NCI-H2081 (cell line): ENCODE measurements around the gene IGFBP6.
A peak's percentile ranks its signal among the peaks of the same experiment; 100 is the strongest.

Source experiments
- DNase-seq, 2 experiments: peaks; one replicate each; lab custom pipeline; 2025; lab: John Stamatoyannopoulos, UW

Gene IGFBP6

GRCh38 chr12:53059434-53060063 lies 37.9 kb upstream of the IGFBP6 start:
- no peak for DNase-seq

GRCh38 chr12:53060064-53060720 lies 37.3 kb upstream of the IGFBP6 start:
- DNase-seq, result no peak

GRCh38 chr12:53060721-53061276 lies 36.7 kb upstream of the IGFBP6 start:
- peak; percentile 41 to 76 for DNase-seq

- DNase-seq, result peak; percentile 56 to 85
These were observed 36.0 kb upstream of the IGFBP6 start for GRCh38 chr12:53061404-53062010.

GRCh38 chr12:53062011-53062961 lies 35.2 kb upstream of the IGFBP6 start:
- no peak for DNase-seq

GRCh38 chr12:53062977-53063707 lies 34.3 kb upstream of the IGFBP6 start:
- no peak for DNase-seq

- peak; percentile 40 to 53 for DNase-seq
These were observed 33.5 kb upstream of the IGFBP6 start for GRCh38 chr12:53063708-53064612.

- DNase-seq, result no peak
These were observed 32.6 kb upstream of the IGFBP6 start for GRCh38 chr12:53064613-53065436.

- no peak for DNase-seq
These were observed 32.0 kb upstream of the IGFBP6 start for GRCh38 chr12:53065470-53065869.

GRCh38 chr12:53065975-53066931 lies 31.2 kb upstream of the IGFBP6 start:
- DNase-seq, result peak; percentile 68 to 84

GRCh38 chr12:53067074-53067992 lies 30.1 kb upstream of the IGFBP6 start:
- DNase-seq, result no peak

- no peak for DNase-seq
These were observed 29.3 kb upstream of the IGFBP6 start for GRCh38 chr12:53067993-53068770.

GRCh38 chr12:53068811-53069585 lies 28.5 kb upstream of the IGFBP6 start:
- no peak for DNase-seq

- no peak for DNase-seq
These were observed 27.7 kb upstream of the IGFBP6 start for GRCh38 chr12:53069621-53070410.
